Activated T-cell treated with anti-CD3 and anti-CD28 coated beads, Interleukin-2, amount 50 U/mL, for 1 hour (primary cell): ENCODE results near the gene EPHX1.

ENCODE experiments used
- DNase-seq: peaks from one replicate; pipeline ENCODE4 v3.0.0-alpha.2; 2020

The EPHX1 gene

DNA sequence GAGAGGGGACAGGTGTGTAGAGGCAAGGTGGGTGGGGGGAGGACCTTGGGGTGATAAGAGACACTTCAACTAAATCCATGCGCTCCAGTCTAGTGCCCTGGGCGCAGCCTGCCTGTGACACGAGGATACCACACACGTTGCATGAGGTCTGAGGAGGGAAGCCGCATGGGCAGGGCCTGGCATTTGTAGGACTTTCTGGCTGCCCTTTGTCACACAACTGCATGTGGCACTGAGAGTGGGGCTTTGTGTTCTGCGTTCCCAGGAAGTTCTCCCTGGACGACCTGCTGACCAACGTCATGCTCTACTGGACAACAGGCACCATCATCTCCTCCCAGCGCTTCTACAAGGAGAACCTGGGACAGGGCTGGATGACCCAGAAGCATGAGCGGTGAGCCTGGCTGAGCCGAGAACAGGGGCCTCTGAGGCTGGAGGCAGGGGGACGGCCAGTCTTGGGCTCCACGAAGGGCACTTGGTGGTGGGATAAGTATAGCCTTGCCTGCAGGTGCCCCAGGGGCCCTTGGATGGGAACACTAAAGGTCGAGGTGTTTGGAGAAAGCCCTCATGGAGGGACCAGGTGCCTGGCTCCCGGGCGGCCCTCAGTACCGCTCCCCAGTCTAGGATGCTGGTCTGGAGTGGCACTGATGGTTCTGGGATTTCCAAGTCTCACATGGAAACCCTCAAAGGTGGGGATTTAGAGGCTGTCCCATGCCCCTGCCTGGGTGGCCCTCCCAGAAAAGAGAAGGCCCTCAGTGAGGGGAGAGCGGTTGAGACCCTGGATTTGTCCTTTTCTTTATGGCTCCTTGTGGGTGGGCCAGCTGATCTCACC is 34.5 kb downstream of the EPHX1 start:
- DNase-seq: no peak

DNA sequence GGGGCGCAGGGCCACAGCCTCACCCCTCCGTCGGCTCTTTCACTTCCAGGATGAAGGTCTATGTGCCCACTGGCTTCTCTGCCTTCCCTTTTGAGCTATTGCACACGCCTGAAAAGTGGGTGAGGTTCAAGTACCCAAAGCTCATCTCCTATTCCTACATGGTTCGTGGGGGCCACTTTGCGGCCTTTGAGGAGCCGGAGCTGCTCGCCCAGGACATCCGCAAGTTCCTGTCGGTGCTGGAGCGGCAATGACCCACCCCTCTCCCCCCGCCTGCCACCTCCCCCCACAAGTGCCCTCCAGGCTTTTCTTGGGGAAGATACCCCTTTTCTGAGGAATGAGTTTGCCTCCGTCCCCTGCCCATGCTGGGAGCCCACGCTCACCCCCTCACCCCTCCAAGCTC is 35.2 kb downstream of the EPHX1 start:
- no peak for DNase-seq

DNA sequence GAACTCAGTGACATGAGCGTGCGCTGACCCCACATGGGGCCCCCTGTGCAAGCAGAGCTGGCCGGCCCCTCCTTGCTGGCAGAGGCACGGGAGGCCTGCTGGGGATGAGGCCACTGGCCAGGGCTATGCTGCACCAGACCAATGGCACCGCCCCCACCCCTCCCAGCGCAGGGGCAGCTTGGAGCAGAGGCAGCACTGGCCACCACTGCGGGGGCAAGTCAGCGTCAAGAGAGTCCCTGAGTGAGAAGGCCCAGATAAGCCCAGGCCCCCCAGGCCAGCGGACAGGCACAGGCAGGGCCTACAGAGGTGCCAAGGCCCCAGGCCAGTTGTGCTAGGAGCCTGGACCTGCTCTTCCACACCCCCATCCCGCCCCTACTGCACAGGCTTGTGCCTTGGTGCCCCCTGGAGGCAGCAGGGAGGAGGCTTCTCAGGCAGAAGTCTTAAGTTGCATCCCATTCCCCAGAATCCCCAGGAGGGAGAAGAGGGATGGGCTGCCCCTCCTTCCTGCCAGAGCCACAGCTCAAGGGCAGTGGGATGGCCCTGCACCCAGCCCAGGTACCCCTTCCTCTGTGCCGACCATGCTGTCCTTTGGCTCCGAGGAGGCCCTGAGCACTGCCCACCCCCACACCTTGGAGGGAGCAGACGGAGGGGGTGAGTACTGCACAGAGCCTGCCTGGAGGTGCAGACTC is 35.8 kb downstream of the EPHX1 start:
- DNase-seq: peak; percentile 42

DNA sequence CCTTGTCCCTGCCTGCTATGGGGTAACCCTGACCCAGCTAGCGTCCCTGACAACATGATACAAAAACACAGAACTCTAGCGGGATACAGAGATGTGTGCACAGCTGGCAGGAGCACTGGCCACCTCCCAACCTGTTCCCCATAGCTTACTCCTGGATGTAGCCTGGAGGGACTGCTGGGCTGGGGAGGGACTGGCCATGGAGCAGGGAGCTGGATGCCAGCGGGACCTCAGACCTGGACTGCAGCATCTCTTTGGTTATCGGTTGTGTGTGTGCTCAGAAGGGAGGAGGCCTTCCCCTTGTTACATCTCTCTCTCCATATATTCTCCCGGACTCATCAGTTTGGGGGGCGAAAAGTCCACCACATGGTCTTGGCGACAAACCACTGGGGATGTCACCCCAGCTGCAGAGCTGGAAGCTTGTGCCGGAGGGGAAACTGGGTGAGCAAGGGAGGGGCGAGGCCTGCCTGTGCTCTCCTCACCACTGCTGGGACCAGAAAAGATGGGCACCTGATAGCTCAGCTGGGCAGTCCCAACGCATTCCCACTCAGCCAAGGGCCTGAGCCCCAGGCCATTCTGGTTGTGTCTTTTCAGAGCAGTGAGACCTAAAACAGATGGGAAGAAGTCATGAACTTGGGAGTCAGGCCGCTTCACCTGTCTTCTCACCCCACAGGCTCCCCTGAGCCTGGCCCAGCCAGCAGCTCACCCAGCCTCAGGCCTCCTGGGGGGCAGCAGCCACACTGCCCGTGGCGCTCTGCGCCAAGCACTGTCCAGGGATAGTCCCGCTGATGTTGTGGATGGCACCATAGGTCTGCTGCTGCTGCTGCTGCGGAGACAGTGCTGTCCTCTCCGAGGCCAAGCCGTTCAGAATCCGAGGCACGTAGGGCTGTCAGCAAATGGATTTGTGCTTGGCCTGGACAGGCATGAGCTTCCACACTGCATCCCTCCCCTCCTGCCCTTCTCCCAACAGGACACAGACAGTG is 36.7 kb downstream of the EPHX1 start:
- DNase-seq: no peak

DNA sequence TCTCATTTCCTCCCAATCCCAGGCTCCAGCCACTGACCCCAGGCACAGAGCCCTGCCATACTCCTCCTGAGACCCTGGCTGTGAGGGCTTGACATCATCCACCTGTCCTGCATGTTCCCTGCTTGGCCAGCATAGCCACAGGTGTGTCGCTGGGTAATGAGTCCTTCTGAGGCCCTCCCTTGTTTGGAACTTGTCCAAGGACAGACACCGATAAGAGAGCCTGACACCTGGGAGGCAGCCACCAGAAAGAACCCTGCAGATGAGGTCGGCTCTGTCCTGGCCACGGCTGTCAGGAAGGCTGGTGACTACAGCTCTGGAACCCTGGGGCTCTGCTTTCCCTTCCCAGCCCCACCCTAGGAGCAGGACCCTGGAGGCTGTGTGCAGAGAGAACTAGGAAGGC is 37.7 kb downstream of the EPHX1 start:
- DNase-seq: no peak

DNA sequence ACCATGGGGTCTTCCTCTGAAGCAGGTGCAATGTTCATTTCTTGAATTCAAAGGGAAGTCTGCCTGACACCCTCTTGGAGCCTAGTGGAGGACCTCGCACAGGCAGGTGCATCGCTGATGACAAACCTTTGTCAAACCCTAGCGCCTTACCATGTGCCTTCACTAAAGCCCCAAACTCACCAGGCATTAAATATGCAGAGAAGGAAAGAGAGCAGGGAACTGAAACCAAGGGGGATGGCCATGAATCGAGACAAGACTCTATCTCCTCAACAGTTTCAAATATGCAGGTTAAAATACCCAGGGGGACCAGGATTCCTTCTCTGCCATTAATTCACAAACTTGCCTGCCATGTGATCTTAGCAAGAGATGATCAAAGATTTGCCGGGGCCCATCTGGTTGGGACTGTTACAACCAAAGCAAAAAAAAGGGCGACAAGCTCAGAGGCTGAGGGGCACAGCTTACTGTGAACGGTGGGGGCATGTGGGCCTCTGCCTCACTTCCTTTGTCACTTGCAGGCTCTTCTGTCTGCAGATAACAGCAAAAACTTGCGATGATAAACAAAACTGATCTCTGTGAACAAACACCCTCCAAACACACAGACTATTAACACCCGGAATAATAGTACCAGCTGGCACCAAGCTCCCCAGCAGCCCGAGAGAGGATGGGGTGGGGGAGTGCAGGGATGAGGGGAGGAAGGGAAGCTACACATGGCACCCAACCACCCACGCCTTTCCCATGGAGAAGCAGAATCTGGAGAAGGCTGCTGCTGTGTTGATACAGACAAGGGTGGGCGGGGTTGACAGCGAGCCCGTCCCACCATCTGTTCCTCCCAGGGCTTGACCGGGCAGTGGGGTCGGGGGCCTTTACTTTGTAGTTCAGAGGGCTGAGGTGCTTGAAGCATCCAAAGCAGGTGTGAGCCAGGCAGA is 38.4 kb downstream of the EPHX1 start:
- no peak for DNase-seq

DNA sequence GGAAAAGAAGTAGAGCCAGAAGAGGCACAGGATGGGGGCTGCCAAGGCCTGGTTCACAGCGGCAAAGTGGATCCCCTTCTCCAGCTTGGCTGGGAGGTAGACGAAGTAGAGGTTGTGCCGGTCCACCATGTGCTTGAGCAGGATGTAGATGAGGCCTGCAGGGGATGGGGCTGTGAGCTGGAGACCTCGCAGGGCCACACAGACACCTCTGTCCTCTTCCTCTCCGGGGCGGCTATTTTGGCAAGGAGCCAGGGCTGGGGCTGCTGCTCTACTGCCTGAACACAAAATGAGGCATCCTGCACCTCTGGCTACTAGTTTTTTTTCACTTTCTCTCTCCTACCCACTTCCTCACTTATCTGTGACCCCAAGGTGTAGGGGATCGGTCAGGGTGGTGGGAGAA is 40.0 kb downstream of the EPHX1 start:
- DNase-seq: no peak

DNA sequence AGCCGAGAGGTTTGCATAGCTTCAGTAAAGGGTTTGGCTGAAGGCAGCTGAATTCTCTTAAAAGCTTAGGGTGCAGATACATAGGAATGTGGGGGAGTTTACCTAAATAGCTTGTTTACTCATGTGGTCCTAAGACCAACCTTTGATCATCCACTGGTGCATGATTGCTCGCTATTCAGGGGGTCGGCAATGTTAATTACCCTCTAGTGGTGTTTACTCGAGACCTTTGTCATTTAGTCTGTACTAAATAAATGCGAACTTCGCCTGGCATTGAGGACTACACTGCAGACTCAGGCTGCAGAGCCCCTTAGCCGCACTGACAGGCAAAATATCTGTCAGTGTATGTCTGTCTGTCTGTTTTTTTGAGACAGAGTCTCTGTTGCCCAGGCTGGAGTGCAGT is 40.4 kb downstream of the EPHX1 start:
- DNase-seq: no peak

DNA sequence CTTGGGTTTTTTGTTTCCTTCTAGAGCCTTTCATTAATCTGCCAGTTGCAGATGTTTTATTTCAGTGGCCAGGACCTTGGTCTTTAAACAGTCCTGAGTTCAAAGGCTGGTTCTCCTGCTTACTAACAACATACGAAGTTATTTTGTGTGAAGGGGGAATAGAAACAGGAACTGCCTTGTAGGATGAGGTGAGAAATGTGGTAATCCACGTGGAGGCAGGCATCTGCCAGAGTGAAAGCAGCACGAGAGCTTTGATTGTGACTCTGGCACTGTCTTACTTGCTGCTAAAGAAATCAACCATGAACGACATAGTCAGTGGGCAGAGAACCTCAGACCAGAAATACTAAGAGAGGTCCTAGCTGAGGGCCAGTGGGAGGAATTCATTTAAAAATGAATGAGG is 41.9 kb downstream of the EPHX1 start:
- DNase-seq: no peak

DNA sequence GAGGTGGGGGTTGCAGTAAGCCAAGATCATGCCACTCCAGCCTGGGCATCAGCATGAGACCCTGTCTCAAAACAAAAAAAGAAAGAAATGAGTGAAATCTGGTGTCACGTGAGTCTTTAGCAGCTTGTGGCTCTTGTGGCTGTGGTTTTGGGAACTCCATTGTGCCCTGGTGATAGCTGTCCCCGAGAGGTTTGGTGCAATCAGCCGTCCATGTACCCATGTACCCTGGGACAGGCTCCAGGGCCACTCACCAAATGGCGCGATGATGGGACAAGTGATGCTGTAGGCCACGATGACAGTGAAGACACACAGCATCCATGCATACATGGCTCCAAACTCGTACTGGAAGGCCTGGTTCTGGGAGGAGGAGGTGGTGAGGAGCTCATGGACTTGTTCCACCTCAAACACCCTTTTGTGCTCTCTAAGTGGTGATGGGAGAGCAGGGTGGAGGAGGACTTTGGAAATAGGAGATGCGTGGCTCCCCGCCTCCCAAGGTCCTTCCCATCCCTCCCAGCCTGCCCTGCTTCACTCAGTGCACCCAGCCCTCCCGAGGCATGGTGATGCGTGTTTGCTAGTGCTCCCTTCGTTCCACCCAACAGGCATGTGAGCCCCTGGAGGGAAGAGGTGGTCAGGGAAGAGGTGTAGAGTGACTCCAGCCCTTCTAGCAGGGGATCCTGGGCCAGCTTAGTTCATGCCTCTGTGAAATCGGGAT is 42.6 kb downstream of the EPHX1 start:
- DNase-seq: no peak

DNA sequence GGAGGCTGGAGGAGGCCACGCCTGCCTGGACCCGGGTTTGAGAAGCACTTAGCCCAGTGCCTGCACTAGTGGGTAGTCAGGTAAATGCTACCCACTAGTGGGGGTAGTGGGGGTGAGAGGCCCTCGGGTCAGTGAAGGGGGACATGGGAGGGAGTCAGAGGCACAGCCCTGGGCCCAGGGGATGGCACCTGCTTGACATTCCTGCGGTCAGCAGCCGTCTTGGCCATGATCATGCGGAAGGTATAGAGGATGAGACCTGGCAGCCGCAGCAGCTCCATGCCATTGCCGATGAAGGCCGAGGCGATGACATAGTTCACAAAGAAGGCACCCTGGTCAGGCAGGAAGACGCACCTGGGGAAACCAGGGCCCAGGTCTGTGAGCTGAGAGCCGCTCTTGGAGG is 43.5 kb downstream of the EPHX1 start:
- no peak for DNase-seq

DNA sequence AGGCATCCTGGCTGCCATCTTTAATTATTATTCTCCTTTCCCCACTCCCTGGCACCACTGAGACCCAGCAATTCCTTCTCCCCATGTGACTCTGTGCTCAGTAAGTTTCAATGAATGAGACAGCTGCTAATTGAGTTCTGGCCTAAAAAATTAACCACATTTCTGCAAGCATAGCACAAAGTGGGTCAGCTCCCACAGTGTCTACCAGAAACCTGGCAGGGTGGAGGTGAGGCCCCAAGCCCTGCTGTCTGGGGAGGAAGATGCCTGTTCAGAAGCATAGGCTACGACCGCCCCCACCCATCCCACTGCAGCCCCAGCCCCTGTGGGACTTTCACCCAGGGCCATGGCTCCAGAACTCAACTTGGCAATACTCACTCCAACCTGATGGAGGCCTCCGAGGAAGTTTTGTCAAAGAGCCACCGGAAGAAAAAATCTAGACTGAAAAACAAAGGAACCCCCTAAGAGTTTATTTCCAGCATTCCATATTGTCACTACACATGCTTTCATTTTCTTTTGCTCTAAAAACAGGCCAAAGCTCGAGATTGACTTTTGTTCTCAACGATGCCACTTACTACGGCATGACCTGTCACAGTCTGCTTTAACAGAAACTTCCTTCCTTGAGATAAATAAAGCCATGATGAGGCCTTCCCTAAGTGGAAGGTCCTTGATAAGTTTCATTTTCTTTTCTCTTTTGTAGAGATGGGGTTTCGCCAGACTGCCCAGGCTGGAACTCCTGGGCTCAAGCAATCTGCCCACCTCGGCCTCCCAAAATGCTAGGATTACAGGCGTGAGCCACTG is 45.8 kb downstream of the EPHX1 start:
- DNase-seq: no peak

DNA sequence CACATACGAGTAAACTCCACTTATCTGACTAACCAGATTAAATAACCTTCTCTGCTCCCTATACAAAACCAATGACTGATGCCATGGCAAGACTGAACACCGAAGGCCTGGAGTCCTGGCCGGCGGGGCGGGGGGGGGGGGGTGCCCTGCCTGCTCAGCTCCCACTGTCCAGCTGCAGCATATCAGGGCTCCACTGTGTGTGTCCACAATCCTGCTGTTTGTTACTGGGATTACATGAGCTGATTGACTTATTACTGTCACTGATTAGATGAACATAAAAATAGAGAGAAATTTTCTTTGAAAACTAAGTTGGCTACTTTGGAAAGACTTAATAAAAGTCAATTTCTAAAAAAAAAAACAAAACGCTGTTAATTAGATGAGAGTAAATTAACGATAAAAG is 47.3 kb downstream of the EPHX1 start:
- DNase-seq: no peak

DNA sequence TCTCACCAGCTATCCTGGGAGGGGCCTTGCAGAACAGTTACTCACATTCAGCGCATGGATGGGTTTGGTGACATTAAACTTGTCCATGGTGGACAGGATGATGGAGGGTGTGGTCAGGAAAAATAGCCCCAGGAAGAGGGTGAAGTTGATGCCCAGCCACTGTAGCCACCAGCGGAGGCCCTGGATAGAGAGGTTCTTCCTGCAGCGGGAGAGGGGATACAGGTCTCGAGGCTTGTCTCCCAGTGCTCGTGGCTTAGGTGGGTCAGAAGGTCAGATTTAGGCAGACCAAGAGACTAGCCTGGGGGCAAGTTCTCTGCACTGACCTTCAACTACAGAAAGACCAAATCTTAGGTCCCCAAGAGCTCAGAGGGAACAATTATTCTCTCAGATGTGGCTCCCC is 49.2 kb downstream of the EPHX1 start:
- DNase-seq: no peak

DNA sequence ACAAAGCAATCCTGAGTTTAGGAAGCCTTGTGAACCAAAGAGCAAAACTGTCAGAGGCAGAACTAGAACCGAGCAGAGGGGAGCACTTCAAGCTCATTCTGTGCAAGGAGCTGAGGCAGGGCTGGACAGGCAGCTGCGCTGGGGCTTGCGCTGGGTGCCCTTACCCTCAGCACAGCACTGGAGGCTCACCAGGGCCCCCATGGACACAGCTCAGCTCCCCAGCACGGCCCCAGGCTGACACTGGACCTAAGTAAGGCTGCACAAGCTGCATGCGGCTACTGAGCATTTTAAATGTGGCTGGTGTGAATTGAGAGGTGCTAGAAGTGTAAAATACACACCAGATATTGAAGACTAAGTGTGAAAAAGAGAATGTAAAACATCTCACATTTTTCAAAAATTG is 50.2 kb downstream of the EPHX1 start:
- no peak for DNase-seq

DNA sequence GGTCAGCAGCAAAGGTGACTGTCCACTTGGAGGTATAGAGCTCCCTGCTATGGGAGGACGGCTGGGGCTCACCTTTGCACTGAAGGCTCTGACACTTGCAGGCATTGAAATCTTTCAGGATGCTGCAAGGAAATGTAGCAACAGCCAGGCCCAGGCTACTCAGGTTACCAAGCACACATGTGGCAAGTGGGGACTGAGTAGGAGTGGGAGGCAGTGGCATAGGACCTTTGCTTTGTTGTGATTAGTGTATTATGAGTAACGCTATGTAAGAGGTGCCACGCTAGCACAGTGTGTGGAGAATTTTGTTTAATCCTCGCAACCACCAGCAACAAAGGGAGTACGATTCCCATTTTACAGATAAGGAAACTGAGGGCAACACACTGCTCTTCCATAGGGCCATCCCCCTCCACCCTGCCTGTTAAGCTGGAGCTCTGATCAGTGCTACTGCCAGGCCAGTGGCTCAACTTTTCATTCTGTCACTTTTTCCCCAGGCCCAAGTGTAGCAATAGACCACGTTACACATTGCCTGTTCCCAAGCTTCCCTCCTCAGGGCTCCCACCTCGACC is 51.0 kb downstream of the EPHX1 start:
- no peak for DNase-seq

DNA sequence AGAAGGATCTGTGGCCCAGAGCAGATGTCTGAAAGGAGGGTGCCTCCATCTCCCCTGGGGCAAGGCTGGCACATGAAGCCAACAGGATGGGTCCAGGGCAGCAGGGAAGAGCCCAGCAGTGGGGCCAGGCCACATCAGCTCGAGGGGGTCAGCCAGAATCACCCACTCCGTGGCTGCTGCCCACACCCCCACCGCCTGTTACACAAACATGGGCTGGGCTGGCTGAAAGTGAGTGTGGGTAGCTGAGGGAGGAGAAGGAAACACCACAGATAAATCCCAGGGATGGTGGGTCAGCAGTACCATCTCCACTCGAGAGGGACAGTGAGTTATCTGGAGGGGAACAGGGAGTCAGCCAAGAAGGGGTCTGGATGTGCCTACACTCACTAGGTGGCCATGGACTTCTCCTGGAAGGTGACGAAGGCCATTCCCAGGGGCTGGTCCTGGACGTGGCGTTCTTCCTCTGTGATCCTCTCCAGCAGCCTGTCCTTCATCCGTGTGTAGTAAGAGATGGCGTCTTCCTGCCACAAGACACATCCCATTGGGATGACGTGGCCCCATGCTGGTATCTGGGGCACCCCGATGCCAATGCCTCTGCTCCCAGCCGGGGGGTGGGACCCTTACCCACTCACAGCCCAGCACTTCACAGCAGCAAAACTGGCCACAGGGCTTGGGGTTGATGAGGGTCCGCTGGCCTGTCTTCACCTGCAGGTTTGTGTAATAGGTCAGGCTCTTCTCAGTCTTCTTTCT is 52.1 kb downstream of the EPHX1 start:
- DNase-seq: no peak

DNA sequence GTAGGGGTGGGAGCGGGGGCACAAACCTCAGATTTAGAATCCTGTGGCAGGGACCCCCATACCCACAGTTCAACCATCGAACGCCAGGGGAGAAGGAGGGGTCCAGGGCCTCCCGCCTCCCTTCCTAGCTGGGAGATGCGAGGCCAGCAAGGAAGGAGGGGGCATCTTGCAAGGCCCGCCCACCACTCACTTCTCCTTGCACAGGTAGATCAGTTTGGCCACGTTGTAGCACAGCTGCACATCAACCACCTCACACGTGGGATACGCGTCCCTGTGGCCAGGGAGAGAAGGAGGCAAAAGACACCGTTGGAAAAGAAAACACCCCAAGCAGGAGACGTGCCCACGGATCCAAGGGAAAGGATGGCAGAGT is 52.6 kb downstream of the EPHX1 start:
- DNase-seq: no peak

DNA sequence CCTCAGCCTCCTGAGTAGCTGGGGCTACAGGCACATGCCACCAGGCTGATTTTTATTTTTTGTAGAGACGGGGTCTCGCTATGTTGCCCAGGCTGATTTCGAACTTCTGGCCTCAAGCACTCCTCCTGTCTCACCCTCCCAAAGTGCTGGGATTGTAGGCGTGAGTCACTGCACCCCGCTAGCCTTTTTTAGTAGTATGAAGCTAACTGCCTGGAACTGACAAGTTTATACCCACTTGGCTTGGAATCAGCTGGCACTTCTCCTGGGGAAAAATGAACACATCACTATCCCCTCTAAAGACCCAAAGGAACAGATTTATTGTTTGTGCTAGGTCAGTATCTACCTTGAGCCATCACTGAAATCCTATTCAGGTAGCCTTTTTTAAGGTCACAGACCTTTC is 53.2 kb downstream of the EPHX1 start:
- DNase-seq: no peak

DNA sequence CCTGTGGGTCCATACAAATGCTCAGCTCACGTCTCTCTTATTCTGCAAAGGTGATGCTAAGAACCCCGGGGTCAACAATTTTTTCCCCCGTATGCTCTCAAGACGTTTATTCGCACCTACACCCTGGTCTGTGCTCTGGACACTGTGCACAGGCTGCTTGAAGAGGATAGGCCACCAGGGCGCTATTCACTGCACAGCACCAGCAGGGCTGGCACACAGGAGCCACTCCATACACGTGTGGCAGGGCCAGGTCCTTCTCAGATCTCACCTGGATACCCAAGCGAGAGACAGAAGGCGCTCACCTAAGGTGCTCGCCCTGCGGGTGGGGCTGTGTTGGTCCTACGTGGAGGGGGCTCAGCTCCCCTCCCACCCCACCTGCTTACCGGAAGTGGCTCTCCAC is 55.6 kb downstream of the EPHX1 start:
- no peak for DNase-seq
